ENCODE data around the gene CAPN7. TPM values are rescaled to one million over a fixed set of nuclear protein-coding genes. Genes with fewer than 3 reads are reported as not detected.
A peak's percentile ranks its signal among the peaks of the same experiment; 100 is the strongest.

CAPN7 gene
- polyA plus RNA-seq, 3 donors: 11.7 to 20.8 (median 14.7) TPM

- Histone ChIP-seq H3K36me3 (replicated peaks in 1 of 2; ENCODE audit: control insufficient read depth in 1 of 2, insufficient read depth in 2 of 2, low read length in 2 of 2) (peaks cover 15 to 16% of the 10 kb centered on the region in 2 donors), H3K27me3 (ENCODE audit: control insufficient read depth in 2 of 2, insufficient read depth in 2 of 2, low read length in 2 of 2) (no peaks in the 10 kb centered on the region), H3K27ac (ENCODE audit: low read depth in 1 of 2, low read length in 2 of 2) (peak overlapping the region; percentile 86 to 98), H3K79me2 (ENCODE audit: insufficient read depth, low read length) (no peaks in the 10 kb centered on the region), H3K4me3 (replicated peaks in 1 of 3; ENCODE audit: low read depth in 2 of 3, low read length in 3 of 3) (no peak overlapping the region), H3K9ac (ENCODE audit: insufficient read depth, low read length, poor library complexity, severe bottlenecking) (peak overlapping the region; percentile 72), H3K9me3 (replicated peaks in 1 of 2; ENCODE audit: control insufficient read depth in 1 of 2, insufficient read depth in 1 of 2, low read length in 2 of 2) (no peaks in the 10 kb centered on the region), H3K4me1 (ENCODE audit: control insufficient read depth in 1 of 2, insufficient read depth in 2 of 2, low read length in 2 of 2) (peaks cover 79 to 82% of the 10 kb centered on the region in 2 donors), H2AFZ (ENCODE audit: insufficient read depth, low read depth, low read length, poor library complexity, severe bottlenecking) (no peak overlapping the region), H3K4me2 (replicated peaks; ENCODE audit: extremely low read depth, low read length, poor library complexity, severe bottlenecking) (peak overlapping the region; percentile 71), H4K20me1 (ENCODE audit: insufficient read depth, low read length) (peaks cover 15% of the 10 kb centered on the region)
- peaks cover 0 to 3% (median 3%) of the 10 kb centered on the region in 3 donors for H3K27me3 Mint-ChIP-seq (ENCODE audit: low read depth in 3 of 3)
- H3K36me3 Mint-ChIP-seq: peaks cover 47 to 52% of the 10 kb centered on the region in 2 donors
- no peak for DNase-seq
- intact Hi-C loops (cut with micrococcal nuclease): no loop called here
- peaks cover 0 to 7% (median 0%) of the 10 kb centered on the region in 7 donors for H3K9me3 Mint-ChIP-seq
- peaks cover 79% of the 10 kb centered on the region for H3K4me1 Mint-ChIP-seq
- TF ChIP-seq CTCF (IDR thresholded peaks at IDR 0.05): no peak
- 60% methylated on average over 1 of the region's 4 CpGs for WGBS (ENCODE audit: insufficient coverage)
- peak overlapping the region; percentile 99 to 100 (median 99) for H3K27ac Mint-ChIP-seq
- no peak overlapping the region for H3K4me3 Mint-ChIP-seq
These were observed 65.0 kb downstream of the CAPN7 start for GRCh38 chr3:15271030-15271429.

GRCh38 chr3:15271785-15272381 lies 65.8 kb downstream of the CAPN7 start:
- H3K79me2 ChIP-seq (ENCODE audit: insufficient read depth, low read length): no peaks in the 10 kb centered on the region
- Mint-ChIP-seq H3K27ac (peak overlapping the region; percentile 99 to 100 (median 99)), H3K4me1 (peaks cover 83% of the 10 kb centered on the region)

More at GRCh38 chr3:15271785-15272381, 65.8 kb downstream of the CAPN7 start:
- H3K9ac ChIP-seq (ENCODE audit: insufficient read depth, low read length, poor library complexity, severe bottlenecking): peak overlapping the region; percentile 72
- no peaks in the 10 kb centered on the region for H3K9me3 ChIP-seq (replicated peaks in 1 of 2; ENCODE audit: control insufficient read depth in 1 of 2, insufficient read depth in 1 of 2, low read length in 2 of 2)
- peaks cover 0 to 7% (median 0%) of the 10 kb centered on the region in 7 donors for H3K9me3 Mint-ChIP-seq
- peak overlapping the region; percentile 71 for H3K4me2 ChIP-seq (replicated peaks; ENCODE audit: extremely low read depth, low read length, poor library complexity, severe bottlenecking)
- no peak for TF ChIP-seq CTCF (IDR thresholded peaks at IDR 0.05)
- H3K27me3 ChIP-seq (ENCODE audit: control insufficient read depth in 2 of 2, insufficient read depth in 2 of 2, low read length in 2 of 2): no peaks in the 10 kb centered on the region
- DNase-seq: peak; percentile 94 to 95 (median 95)
- peak overlapping the region in 1 of 3 experiments; percentile 60 for H3K4me3 ChIP-seq (replicated peaks in 1 of 3; ENCODE audit: low read depth in 2 of 3, low read length in 3 of 3)
- WGBS (ENCODE audit: insufficient coverage): 0% methylated on average over 2 of the region's 14 CpGs
- H3K36me3 ChIP-seq (replicated peaks in 1 of 2; ENCODE audit: control insufficient read depth in 1 of 2, insufficient read depth in 2 of 2, low read length in 2 of 2): peaks cover 6 to 7% of the 10 kb centered on the region in 2 donors
- H3K4me1 ChIP-seq (ENCODE audit: control insufficient read depth in 1 of 2, insufficient read depth in 2 of 2, low read length in 2 of 2): peaks cover 84 to 88% of the 10 kb centered on the region in 2 donors
- peaks cover 0 to 3% (median 0%) of the 10 kb centered on the region in 3 donors for H3K27me3 Mint-ChIP-seq (ENCODE audit: low read depth in 3 of 3)
- peak overlapping the region; percentile 86 to 98 for H3K27ac ChIP-seq (ENCODE audit: low read depth in 1 of 2, low read length in 2 of 2)
- peaks cover 45 to 49% of the 10 kb centered on the region in 2 donors for H3K36me3 Mint-ChIP-seq
- peaks cover 8% of the 10 kb centered on the region for H4K20me1 ChIP-seq (ENCODE audit: insufficient read depth, low read length)
- intact Hi-C loops (cut with micrococcal nuclease): loop anchor here (2.0 kb wide), 2 partner anchors 15 to 17 kb away; no protein-coding TSS in a partner anchor
- peak overlapping the region; percentile 50 to 88 for H3K4me3 Mint-ChIP-seq
- H2AFZ ChIP-seq (ENCODE audit: insufficient read depth, low read depth, low read length, poor library complexity, severe bottlenecking): no peak overlapping the region
